Loucy (cell line): Measurements from ENCODE around the gene FGF21.

Experiments used
- H2AFZ ChIP-seq: fragments of 200-600 bp; sonication (generic); 2 replicates; pipeline ENCODE4 v1.6.0; 2016; ENCODE audit warnings: antibody characterized with exemption, mild to moderate bottlenecking, low read length, moderate library complexity
- H3F3A ChIP-seq: fragments of 200-600 bp; 2 replicates; pipeline ENCODE4 v1.6.0; 2016; ENCODE audit warnings: antibody characterized with exemption, low read depth, mild to moderate bottlenecking
- H3K27me3 ChIP-seq: fragments of 200-600 bp; sonication (generic); 2 replicates; pipeline ENCODE4 v1.6.1; 2014; ENCODE audit warnings: low read length, mild to moderate bottlenecking; ENCODE audit not compliant: insufficient read depth, poor library complexity, severe bottlenecking
- H3K36me3 ChIP-seq: fragments of 200-600 bp; sonication (generic); 2 replicates; pipeline ENCODE4 v1.6.1; 2016; ENCODE audit warnings: low read length; ENCODE audit not compliant: insufficient read depth
- H3K4me1 ChIP-seq: fragments of 200-600 bp; sonication (generic); 2 replicates; pipeline ENCODE4 v1.5.1; 2014; ENCODE audit warnings: low read length, mild to moderate bottlenecking; ENCODE audit not compliant: insufficient read depth, poor library complexity, severe bottlenecking
- H3K4me2 ChIP-seq: fragments of 200-600 bp; sonication (generic); 2 replicates; pipeline ENCODE4 v1.6.0; 2014; ENCODE audit warnings: antibody characterized with exemption, low read length, low read depth, mild to moderate bottlenecking; ENCODE audit not compliant: poor library complexity, severe bottlenecking
- H3K4me3 ChIP-seq: fragments of 200-600 bp; sonication (generic); 2 replicates; pipeline ENCODE4 v1.5.1; 2014; ENCODE audit warnings: low read length, mild to moderate bottlenecking, mixed read lengths; ENCODE audit not compliant: poor library complexity, severe bottlenecking
- H3K79me2 ChIP-seq: fragments of 200-600 bp; sonication (generic); 2 replicates; pipeline ENCODE4 v1.6.1; 2014; ENCODE audit warnings: low read length; ENCODE audit not compliant: insufficient read depth
- H3K9ac ChIP-seq: fragments of 200-600 bp; sonication (generic); 2 replicates; pipeline ENCODE4 v1.6.0; 2014; ENCODE audit warnings: mild to moderate bottlenecking, low read depth, low read length, moderate library complexity; ENCODE audit not compliant: poor library complexity, severe bottlenecking
- H3K9me2 ChIP-seq: fragments of 200-600 bp; sonication (generic); replicated peaks from 2 replicates; pipeline ENCODE4 v1.6.1; 2016; ENCODE audit warnings: low read depth, low read length, mixed read lengths
- H3K9me3 ChIP-seq: fragments of 200-600 bp; sonication (generic); 2 replicates; pipeline ENCODE4 v1.6.1; 2014; ENCODE audit warnings: mild to moderate bottlenecking, antibody characterized with exemption, low read length, low read depth; ENCODE audit not compliant: insufficient read depth
- H4K20me1 ChIP-seq: fragments of 200-600 bp; sonication (generic); 2 replicates; pipeline ENCODE4 v1.6.0; 2014; ENCODE audit warnings: antibody characterized with exemption, low read length, mild to moderate bottlenecking; ENCODE audit not compliant: insufficient read depth, poor library complexity, severe bottlenecking
- EZH2phosphoT487 ChIP-seq: fragments of 200-600 bp; IDR thresholded peaks from 2 replicates; pipeline ENCODE4 v1.6.1; 2018; ENCODE audit warnings: antibody characterized with exemption, mild to moderate bottlenecking, moderate library complexity, borderline replicate concordance
- TF ChIP-seq, protein P1 (sequence below): fragments of 200-600 bp; sonication (generic); conservative IDR thresholded peaks from 2 replicates; pipeline ENCODE4 v1.5.1; 2014; ENCODE audit warnings: mild to moderate bottlenecking, antibody characterized with exemption, low read length

The FGF21 gene

DNA sequence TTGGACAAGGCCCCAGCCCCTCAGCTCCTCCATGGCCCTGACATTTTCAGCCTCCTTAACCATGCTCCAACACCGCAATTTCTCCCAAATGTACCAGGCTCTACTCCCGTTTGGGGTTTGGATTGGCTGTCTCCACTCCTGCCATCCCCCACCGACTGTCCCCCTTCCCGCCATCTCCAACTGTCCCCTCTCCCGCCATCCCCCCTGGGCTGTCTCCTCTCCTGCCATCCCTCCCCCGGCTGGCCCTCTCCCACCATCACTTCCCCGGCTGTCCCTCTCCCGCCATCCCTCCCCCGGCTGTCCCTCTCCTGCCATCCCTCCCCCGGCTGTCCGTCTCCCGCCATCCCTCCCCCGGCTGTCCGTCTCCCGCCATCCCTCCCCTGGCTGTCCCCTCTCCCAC, 50.1 kb downstream of the FGF21 start:
- no peaks in the 10 kb centered on the region for H3K9me3 ChIP-seq
- no peak overlapping the region for H3K4me2 ChIP-seq
- no peaks in the 10 kb centered on the region for H3K27me3 ChIP-seq
- H3K79me2 ChIP-seq: peaks cover 14% of the 10 kb centered on the region
- peaks cover 9% of the 10 kb centered on the region for H3K4me1 ChIP-seq
- no peak overlapping the region for H3K9ac ChIP-seq
- TF ChIP-seq EZH2phosphoT487: no peak
- TF ChIP-seq, protein P1, sequence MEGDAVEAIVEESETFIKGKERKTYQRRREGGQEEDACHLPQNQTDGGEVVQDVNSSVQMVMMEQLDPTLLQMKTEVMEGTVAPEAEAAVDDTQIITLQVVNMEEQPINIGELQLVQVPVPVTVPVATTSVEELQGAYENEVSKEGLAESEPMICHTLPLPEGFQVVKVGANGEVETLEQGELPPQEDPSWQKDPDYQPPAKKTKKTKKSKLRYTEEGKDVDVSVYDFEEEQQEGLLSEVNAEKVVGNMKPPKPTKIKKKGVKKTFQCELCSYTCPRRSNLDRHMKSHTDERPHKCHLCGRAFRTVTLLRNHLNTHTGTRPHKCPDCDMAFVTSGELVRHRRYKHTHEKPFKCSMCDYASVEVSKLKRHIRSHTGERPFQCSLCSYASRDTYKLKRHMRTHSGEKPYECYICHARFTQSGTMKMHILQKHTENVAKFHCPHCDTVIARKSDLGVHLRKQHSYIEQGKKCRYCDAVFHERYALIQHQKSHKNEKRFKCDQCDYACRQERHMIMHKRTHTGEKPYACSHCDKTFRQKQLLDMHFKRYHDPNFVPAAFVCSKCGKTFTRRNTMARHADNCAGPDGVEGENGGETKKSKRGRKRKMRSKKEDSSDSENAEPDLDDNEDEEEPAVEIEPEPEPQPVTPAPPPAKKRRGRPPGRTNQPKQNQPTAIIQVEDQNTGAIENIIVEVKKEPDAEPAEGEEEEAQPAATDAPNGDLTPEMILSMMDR: no peak
- H3K36me3 ChIP-seq: no peaks in the 10 kb centered on the region
- H3K9me2 ChIP-seq: no peaks in the 10 kb centered on the region
- no peaks in the 10 kb centered on the region for H4K20me1 ChIP-seq
- H3K4me3 ChIP-seq: no peak overlapping the region
- no peak overlapping the region for H2AFZ ChIP-seq
- no peaks in the 10 kb centered on the region for H3F3A ChIP-seq

DNA sequence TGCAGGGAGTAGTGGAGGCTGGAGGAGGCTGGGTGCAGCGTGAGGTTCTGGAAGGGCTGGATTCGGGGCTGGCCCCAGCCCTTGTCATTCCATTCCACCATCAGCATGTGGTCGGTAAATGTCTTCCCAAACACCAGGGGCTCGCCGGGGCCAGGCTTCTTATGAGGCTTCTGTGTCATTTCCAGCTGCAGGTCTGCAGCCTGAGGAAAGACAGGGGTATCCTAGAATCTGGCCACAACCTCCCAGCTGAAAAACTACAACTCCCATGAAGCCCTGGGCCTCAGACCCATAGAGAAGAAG, 51.1 kb downstream of the FGF21 start:
- H3K9me2 ChIP-seq: no peaks in the 10 kb centered on the region
- peaks cover 15% of the 10 kb centered on the region for H3K79me2 ChIP-seq
- H3F3A ChIP-seq: no peaks in the 10 kb centered on the region
- H3K4me2 ChIP-seq: no peak overlapping the region
- no peak overlapping the region for H2AFZ ChIP-seq
- no peak overlapping the region for H3K4me3 ChIP-seq
- TF ChIP-seq, protein P1: no peak
- TF ChIP-seq EZH2phosphoT487: no peak
- peaks cover 9% of the 10 kb centered on the region for H3K4me1 ChIP-seq
- no peak overlapping the region for H3K9ac ChIP-seq
- H4K20me1 ChIP-seq: no peaks in the 10 kb centered on the region
- H3K36me3 ChIP-seq: no peaks in the 10 kb centered on the region
- H3K9me3 ChIP-seq: no peaks in the 10 kb centered on the region
- H3K27me3 ChIP-seq: no peaks in the 10 kb centered on the region

DNA sequence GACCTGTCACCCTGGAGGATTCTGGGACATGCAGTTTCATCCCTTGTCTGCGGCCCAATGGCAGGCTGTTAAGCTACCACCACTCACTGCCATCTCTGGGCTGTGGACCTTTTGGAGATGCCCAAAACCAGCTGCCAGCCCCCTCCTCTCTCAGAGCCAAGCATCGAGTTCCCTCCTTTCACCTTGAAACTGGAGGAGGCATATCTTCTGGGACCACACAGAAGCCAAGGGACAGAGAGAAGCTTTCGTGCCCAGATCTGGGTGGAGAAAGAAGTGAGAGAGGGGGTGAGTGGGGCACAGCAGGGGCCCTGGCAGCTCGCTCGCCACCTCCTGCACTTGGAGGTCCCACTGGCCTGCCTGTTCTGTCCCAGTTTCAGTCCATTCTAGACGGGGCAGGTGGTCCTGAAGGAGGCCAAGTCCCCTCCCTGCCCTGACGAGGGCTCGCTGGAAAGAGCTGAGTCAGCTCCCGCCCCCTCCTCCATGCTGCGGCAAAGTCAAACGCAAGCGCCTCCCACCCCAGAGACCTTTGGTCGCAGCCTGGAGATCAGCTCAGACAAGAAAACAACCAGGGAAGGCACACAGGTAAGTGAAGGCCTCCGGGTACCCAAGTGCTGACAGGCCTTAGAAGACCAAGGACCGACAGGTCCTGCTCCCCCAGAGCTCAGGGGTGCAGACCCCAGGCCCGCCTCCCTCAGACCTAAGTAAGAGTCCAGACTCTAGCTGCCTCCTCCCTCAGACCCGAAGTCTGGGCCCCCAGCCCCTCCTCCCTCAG, 51.7 kb downstream of the FGF21 start:
- no peak overlapping the region for H3K4me2 ChIP-seq
- no peak for TF ChIP-seq EZH2phosphoT487
- TF ChIP-seq, protein P1: no peak
- no peak overlapping the region for H3K4me3 ChIP-seq

More for the DNA sequence above, 51.7 kb downstream of the FGF21 start:
- peaks cover 9% of the 10 kb centered on the region for H3K4me1 ChIP-seq
- H4K20me1 ChIP-seq: no peaks in the 10 kb centered on the region
- no peaks in the 10 kb centered on the region for H3K36me3 ChIP-seq
- H2AFZ ChIP-seq: no peak overlapping the region
- no peak overlapping the region for H3K9ac ChIP-seq
- no peaks in the 10 kb centered on the region for H3K9me3 ChIP-seq
- H3K9me2 ChIP-seq: no peaks in the 10 kb centered on the region
- no peaks in the 10 kb centered on the region for H3F3A ChIP-seq
- peaks cover 15% of the 10 kb centered on the region for H3K79me2 ChIP-seq
- no peaks in the 10 kb centered on the region for H3K27me3 ChIP-seq
